OCI-LY3 (cell line): ENCODE data around the gene NLN.

Experiments used
- CTCF ChIP-seq: fragments of 200-600, 300-600 bp; sonication (generic); IDR thresholded peaks from 2 replicates; pipeline ENCODE4 v1.5.1; 2014; ENCODE audit warnings: antibody characterized with exemption, low read length, low read depth
- EZH2phosphoT487 ChIP-seq: fragments of 200-600 bp; shearing (Covaris generic); IDR thresholded peaks from 2 replicates; pipeline ENCODE4 v1.6.1; 2018; ENCODE audit warnings: antibody characterized with exemption, mixed run types, low read depth

GRCh38 chr5:65846101-65846500, 124.1 kb downstream of the NLN start:
- no peak for TF ChIP-seq CTCF
- TF ChIP-seq EZH2phosphoT487: no peak
